Measurements from ENCODE around the gene TGFBR2.

TGFBR2 gene

DNA sequence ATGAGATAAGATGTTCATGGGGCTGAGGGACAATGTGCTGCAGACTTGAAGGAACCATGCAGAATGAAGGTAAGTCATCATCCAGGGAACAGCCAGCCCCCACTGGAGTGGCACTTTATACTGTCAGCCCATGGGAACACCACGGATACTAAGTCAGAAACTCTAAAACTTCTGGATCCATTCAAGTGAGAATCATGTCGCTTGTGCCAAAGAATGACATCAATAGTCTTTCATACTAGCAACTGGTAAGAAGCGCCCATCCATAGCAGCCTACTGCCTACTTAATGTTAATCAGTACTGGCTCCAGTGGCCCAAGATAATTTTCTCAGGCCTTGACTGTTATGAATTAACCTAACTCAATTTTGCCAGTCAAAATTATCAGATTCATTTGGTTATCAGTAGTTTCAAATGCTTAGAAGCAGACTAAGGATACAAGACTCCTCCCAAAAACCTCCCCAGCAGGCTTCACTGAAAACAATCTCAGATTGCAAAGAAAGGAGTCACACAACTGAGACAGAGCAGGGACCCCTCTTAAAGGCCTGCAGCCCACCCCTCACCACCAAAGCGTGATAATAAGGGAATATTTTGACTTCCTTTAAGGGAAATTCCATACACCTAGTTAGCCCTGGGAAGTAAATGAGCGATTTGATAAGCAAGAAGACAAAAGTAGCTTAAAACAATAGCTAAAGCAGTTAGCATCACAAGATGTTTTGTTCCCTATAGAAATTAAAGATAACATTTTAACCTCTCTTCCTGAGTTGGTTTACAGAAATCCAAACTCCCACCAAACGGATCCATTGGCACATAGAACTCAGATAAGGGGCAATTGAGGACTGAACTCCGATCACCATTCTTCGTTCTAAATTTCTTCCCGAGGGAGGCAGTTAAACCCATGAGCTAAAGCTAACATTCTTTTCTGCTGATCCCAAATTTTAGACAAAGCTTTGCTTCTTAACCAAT lies 98.8 kb downstream of the TGFBR2 start:
- Mint-ChIP-seq H3K9me3 (peaks cover 4% of the 10 kb centered on the region), H3K4me3 (no peak overlapping the region), H3K27me3 (no peaks in the 10 kb centered on the region), H3K4me1 (peaks cover 2% of the 10 kb centered on the region), H3K36me3 (peaks cover 7% of the 10 kb centered on the region), H3K27ac (no peak overlapping the region)
- no peak for DNase-seq (ENCODE audit: low spot score in 2 of 2)
- ATAC-seq (ENCODE audit: low read depth) = no peak

DNA sequence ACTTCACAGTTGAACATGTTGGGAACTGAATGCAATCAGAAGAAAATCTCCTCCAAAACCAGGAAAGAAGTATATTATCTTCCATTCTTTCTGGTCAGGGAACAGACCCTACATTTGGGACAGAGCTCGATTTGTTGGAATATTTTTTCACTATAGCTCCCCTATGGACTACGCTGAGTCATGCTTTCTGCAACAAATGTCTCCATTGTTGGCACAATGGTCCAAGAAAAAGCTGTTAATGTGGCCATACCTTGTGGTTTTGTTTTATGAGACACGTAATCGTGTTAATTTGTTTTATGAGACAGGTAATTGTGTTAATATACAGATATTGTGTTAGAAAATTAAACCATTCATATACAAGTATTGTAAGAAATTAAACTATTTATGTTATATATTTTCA lies 101.4 kb downstream of the TGFBR2 start:
- H3K9me3 Mint-ChIP-seq = peaks cover 4% of the 10 kb centered on the region
- H3K4me3 Mint-ChIP-seq = no peak overlapping the region
- peaks cover 1% of the 10 kb centered on the region for H3K27me3 Mint-ChIP-seq
- peaks cover 5% of the 10 kb centered on the region for H3K36me3 Mint-ChIP-seq
- H3K4me1 Mint-ChIP-seq = peaks cover 2% of the 10 kb centered on the region
- H3K27ac Mint-ChIP-seq = no peak overlapping the region
- DNase-seq (ENCODE audit: low spot score in 2 of 2) (no peak), ATAC-seq (ENCODE audit: low read depth) (no peak)

DNA sequence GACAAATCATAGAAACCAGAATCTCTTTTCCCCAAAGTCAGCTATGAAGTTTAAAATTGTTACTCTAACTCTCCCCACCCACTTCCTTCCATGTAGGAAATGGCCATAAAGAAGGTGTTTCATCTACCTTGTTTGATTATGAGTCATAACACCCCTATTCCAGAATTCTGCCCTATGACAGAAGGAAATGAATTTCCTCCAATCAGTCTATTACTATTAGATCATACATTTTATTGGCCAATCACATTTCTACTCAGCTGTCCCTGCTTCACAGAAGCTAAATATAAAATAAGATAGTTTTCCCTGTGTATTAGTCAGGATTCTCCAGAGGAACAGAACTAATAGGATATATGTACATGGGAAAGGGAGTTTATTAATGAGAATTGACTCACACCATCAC lies 102.1 kb downstream of the TGFBR2 start:
- ATAC-seq (ENCODE audit: low read depth) (no peak), DNase-seq (ENCODE audit: low spot score in 2 of 2) (no peak)
- H3K4me3 Mint-ChIP-seq = no peak overlapping the region
- H3K9me3 Mint-ChIP-seq = no peaks in the 10 kb centered on the region
- H3K36me3 Mint-ChIP-seq = peaks cover 2% of the 10 kb centered on the region
- H3K4me1 Mint-ChIP-seq = peaks cover 2% of the 10 kb centered on the region
- H3K27me3 Mint-ChIP-seq = peaks cover 1% of the 10 kb centered on the region
- no peak overlapping the region for H3K27ac Mint-ChIP-seq

DNA sequence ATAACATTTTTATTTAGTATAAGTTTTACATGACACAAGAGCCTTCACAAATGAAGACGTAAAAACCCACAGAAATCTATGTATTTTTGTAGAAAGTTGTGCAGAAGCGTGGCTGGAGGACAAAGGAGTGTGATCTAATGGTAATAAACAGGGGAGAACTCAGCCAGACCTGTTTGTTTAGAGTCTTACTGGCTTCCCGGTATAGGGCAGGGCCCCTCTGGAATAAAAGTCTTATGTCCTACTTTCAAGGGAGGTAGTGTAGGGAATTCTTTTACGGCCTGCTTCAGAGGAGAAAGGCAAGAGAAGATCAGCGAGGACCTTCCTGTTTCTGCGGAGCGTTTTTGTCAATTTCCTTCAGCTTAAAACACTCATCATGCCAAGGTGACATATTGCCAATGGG lies 103.6 kb downstream of the TGFBR2 start:
- Mint-ChIP-seq H3K4me1 (no peaks in the 10 kb centered on the region), H3K4me3 (no peak overlapping the region), H3K36me3 (no peaks in the 10 kb centered on the region), H3K27me3 (peaks cover 1% of the 10 kb centered on the region), H3K9me3 (peaks cover under 1% of the 10 kb centered on the region), H3K27ac (no peak overlapping the region)
- no peak for ATAC-seq (ENCODE audit: low read depth)
- DNase-seq (ENCODE audit: low spot score in 2 of 2) = no peak

DNA sequence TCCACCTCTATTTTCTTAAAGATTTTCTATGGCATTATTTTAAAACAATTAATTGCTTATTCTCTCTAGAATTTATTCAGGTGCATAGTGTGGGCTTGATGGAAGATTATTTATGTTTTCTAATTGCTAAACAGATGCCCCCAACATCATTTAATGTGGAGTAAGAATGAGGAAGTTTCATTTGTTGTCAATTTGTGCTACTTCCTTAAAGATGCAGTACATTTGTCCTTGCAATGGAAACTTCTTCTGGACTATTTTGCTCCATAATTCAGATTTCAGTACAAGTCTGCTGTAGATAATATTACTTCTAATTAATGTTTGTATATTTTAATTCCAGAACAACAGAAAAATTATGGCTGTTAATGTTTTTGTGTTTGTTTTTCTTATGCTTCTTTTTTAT lies 104.8 kb downstream of the TGFBR2 start:
- Mint-ChIP-seq H3K27me3 (peaks cover 1% of the 10 kb centered on the region), H3K4me3 (no peak overlapping the region), H3K36me3 (no peaks in the 10 kb centered on the region), H3K4me1 (no peaks in the 10 kb centered on the region), H3K9me3 (peaks cover 3% of the 10 kb centered on the region), H3K27ac (no peak overlapping the region)
- peak; percentile 26 for ATAC-seq (ENCODE audit: low read depth)
- DNase-seq (ENCODE audit: low spot score in 2 of 2) = no peak

DNA sequence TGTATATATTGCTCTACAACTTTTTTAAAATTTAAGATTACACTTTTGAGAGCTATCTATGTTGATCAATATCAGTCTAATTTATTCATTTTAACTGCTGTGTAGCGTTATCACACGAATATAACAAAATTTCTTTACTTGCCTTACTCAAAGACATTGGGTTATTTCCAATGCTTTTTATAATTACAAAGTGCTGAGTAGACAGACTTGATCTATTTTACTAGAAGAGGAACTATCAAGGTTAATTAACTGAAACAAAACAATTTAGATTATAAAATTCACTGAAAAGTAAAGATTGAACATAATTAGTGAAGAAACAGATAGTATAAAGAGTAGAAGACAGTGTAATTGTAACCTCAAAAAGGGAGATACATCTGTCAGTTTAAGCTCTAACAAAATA lies 105.5 kb downstream of the TGFBR2 start:
- Mint-ChIP-seq H3K27me3 (peaks cover 3% of the 10 kb centered on the region), H3K9me3 (peaks cover 3% of the 10 kb centered on the region), H3K4me3 (no peak overlapping the region), H3K4me1 (no peaks in the 10 kb centered on the region), H3K36me3 (no peaks in the 10 kb centered on the region), H3K27ac (no peak overlapping the region)
- ATAC-seq (ENCODE audit: low read depth) = no peak
- DNase-seq (ENCODE audit: low spot score in 2 of 2) = no peak

DNA sequence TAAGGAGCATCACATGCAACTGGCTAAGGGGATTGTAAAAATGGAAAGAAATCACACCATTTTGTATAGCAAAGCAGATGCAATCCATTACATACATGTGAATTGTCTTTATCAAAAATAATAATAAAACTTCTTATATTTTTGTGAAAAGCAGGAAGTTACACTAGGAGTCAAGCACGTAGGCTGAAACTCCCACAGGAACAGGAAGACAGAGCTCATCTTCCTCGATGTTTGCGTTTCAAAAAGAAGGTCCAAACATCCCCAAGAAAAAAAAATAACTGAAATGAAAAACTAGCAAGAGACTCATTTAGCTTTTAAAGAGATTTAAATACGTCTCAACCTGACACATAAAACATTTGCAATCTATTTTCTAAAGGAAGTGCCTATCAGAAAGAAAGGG lies 106.6 kb downstream of the TGFBR2 start:
- ATAC-seq (ENCODE audit: low read depth) = no peak
- no peak overlapping the region for H3K27ac Mint-ChIP-seq
- no peaks in the 10 kb centered on the region for H3K36me3 Mint-ChIP-seq
- no peak overlapping the region for H3K4me3 Mint-ChIP-seq
- H3K9me3 Mint-ChIP-seq = peaks cover 3% of the 10 kb centered on the region
- H3K4me1 Mint-ChIP-seq = no peaks in the 10 kb centered on the region
- no peak for DNase-seq (ENCODE audit: low spot score in 2 of 2)
- H3K27me3 Mint-ChIP-seq = peaks cover 3% of the 10 kb centered on the region

DNA sequence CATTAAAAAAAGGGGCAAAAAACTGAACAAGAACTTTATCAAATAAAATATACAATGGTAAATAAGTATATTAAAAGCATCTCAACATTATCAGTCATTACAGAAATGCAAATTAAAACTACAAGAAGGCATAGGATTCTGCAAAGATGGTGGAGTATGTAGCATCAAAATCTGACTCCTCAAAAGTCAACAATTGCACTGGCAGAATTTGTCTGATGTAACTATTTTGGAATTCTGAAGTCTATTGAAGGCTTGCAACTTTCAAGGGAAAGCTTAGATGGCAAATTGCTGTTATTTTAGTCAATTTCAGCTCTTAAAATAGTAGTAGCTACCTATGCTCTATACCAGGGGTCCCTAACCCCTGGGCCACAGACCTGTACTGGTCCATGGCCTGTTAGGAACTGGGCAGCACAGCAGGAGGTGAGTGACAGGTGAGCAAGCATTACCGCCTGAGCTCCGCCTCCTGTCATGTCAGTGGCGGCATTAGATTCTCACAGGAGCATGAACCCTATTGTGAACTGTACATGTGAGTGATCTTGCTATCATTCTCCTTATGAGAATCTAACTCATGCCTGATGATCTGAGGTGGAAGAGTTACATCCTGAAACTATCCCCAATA lies 107.6 kb downstream of the TGFBR2 start:
- no peaks in the 10 kb centered on the region for H3K36me3 Mint-ChIP-seq
- H3K9me3 Mint-ChIP-seq = peaks cover 3% of the 10 kb centered on the region
- DNase-seq (ENCODE audit: low spot score in 2 of 2) (no peak), ATAC-seq (ENCODE audit: low read depth) (no peak)
- H3K27ac Mint-ChIP-seq = no peak overlapping the region
- H3K4me1 Mint-ChIP-seq = peaks cover 2% of the 10 kb centered on the region
- peaks cover 10% of the 10 kb centered on the region for H3K27me3 Mint-ChIP-seq
- no peak overlapping the region for H3K4me3 Mint-ChIP-seq

DNA sequence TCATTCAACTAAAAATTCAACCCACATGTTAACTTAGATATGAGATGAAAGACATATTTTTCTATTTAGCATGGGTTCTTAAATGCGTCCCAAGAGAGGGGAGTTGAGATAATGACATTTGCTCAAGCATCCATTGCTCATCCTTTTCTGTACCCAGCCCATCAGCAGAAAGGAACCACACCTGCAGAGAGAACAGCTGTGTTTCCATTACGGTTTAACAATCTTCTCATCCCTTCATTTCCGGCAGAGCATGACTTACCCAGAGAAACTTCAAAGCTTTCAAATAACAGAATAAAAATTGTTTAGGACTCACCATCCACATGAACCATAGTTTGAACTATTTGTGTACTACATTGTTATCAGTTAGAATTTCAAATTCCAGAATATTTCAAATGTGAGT lies 113.1 kb downstream of the TGFBR2 start:
- no peaks in the 10 kb centered on the region for H3K36me3 Mint-ChIP-seq
- H3K4me1 Mint-ChIP-seq = peaks cover 4% of the 10 kb centered on the region
- H3K27me3 Mint-ChIP-seq = peaks cover 15% of the 10 kb centered on the region
- no peak overlapping the region for H3K27ac Mint-ChIP-seq
- DNase-seq (ENCODE audit: low spot score in 2 of 2) (no peak), ATAC-seq (ENCODE audit: low read depth) (no peak)
- peaks cover 3% of the 10 kb centered on the region for H3K9me3 Mint-ChIP-seq
- no peak overlapping the region for H3K4me3 Mint-ChIP-seq

DNA sequence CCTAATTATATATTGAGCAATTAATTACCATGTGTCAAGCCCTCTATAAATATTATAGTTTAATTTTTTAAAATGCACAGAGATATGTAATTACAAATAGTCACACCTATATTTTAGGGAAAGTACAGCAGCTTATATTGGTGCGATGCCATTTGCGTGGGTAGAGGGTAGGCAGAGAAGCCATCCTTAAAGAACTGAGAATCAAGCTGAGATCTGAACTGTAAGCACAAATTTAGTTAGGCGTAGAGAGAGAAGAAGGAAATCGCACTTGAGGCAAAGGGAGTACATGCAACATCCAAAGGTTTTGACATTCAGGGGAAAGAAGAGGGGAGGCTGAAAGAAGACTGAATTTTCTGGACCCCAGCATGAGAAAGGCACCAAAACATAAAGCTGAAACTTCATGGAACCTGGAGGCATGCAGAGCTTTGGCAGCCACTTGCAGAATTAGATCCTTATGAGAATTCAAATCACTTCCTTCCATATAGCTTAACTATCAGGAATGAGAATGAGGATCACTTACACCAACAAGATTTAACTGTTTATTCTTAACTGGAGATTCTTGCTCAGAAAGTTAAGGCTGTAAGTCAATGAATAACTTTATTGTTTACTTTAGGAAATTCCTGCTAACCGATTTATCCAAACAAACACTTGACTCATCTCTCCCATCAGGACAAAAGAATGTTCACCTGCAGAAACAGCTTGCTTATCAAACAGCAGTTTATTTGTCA lies 114.3 kb downstream of the TGFBR2 start:
- H3K27me3 Mint-ChIP-seq = peaks cover 15% of the 10 kb centered on the region
- no peaks in the 10 kb centered on the region for H3K36me3 Mint-ChIP-seq
- no peak overlapping the region for H3K4me3 Mint-ChIP-seq
- DNase-seq (ENCODE audit: low spot score in 2 of 2) (no peak), ATAC-seq (ENCODE audit: low read depth) (no peak)
- no peaks in the 10 kb centered on the region for H3K9me3 Mint-ChIP-seq
- no peak overlapping the region for H3K27ac Mint-ChIP-seq
- H3K4me1 Mint-ChIP-seq = peaks cover 4% of the 10 kb centered on the region

DNA sequence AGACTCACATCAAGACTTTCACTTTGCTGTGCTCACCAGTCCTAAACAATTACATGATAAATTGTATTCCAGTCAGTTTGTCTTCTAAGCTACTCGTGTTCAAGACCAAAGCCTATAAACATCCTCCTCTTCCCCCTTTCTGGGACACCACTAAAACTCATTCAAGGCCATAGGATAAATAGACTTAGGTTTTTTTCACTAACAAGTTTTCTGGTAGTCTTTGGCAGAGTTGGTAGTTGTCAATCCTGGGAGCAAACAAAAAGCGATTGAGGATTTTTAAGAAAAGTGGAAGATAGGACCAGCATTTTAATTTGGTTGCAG lies 114.9 kb downstream of the TGFBR2 start:
- Mint-ChIP-seq H3K27ac (no peak overlapping the region), H3K27me3 (peaks cover 15% of the 10 kb centered on the region), H3K4me3 (no peak overlapping the region), H3K9me3 (no peaks in the 10 kb centered on the region), H3K36me3 (no peaks in the 10 kb centered on the region), H3K4me1 (peaks cover 4% of the 10 kb centered on the region)
- no peak for ATAC-seq (ENCODE audit: low read depth)
- no peak for DNase-seq (ENCODE audit: low spot score in 2 of 2)

DNA sequence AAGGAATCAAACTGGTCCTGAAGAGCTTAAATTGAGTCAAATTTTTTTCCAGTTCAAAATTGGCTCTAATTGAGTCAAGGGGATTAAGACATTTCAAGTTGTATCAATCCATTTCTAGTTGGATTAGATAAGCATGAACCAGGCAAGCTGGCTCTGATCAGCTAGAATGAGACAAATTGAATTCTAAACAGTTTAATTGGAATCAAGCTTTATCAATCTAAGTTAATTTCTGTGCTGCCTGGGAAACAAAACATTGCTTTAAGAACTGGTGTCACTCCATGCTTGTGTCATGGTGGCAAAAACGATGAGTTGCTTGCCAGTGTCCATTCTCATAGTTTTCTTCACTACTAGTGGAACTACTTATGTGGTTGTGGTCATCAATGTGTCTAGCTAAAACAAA lies 116.8 kb downstream of the TGFBR2 start:
- Mint-ChIP-seq H3K36me3 (no peaks in the 10 kb centered on the region), H3K4me3 (no peak overlapping the region), H3K27ac (no peak overlapping the region), H3K4me1 (peaks cover 4% of the 10 kb centered on the region), H3K27me3 (peaks cover 12% of the 10 kb centered on the region), H3K9me3 (no peaks in the 10 kb centered on the region)
- no peak for ATAC-seq (ENCODE audit: low read depth)
- no peak for DNase-seq (ENCODE audit: low spot score in 2 of 2)

DNA sequence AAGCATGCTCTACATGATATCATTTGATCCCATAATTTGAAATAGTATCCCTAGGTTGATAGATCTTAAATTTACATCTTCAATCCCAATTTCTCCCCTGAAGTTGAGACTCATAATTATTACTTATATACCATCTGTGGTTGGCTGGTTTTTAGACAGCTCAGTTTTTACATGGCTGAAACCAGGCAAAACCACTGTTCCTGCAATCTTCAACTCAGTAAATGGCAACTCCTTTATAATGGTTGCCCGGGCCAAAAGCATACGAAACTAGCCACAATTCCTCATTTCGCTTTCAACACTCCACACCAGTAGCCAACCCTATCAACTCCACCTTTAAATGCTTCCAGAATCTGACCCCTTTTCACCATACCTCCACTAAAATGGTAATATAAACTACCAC lies 118.5 kb downstream of the TGFBR2 start:
- Mint-ChIP-seq H3K4me3 (no peak overlapping the region), H3K27ac (no peak overlapping the region), H3K27me3 (peaks cover 6% of the 10 kb centered on the region), H3K9me3 (no peaks in the 10 kb centered on the region), H3K36me3 (no peaks in the 10 kb centered on the region), H3K4me1 (no peaks in the 10 kb centered on the region)
- ATAC-seq (ENCODE audit: low read depth) (no peak), DNase-seq (ENCODE audit: low spot score in 2 of 2) (no peak)

DNA sequence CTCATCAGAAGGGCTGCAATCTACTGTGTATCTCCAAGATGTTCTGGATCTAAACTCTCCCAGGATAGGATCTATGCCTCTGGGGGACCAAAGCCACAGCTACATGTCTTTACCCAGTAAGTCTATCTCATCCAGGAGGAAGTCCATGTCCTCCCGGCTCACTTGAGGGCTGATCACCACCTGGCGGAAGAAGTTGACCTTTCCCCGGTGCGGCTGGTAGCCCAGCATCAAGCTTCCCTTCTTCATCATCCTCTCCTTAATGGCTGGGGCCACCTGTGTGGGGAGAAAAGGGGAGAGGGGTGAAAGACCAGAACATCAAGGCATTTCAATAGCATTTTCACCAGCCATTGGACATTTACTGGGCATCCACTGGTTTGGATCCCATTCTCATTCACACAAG lies 121.7 kb downstream of the TGFBR2 start:
- DNase-seq (ENCODE audit: low spot score in 2 of 2) (no peak), ATAC-seq (ENCODE audit: low read depth) (no peak)
- Mint-ChIP-seq H3K4me3 (no peak overlapping the region), H3K36me3 (no peaks in the 10 kb centered on the region), H3K27me3 (no peaks in the 10 kb centered on the region), H3K27ac (no peak overlapping the region), H3K9me3 (no peaks in the 10 kb centered on the region), H3K4me1 (peaks cover 3% of the 10 kb centered on the region)
